Panc1 (cell line): ENCODE data around the gene TBCB. TPM values are rescaled to one million over a fixed set of nuclear protein-coding genes. Genes with fewer than 3 reads are reported as not detected.

ENCODE experiments used
- ATAC-seq: fragments of 200-7000 bp; cut with Tn5 transposase; 2 replicates; pipeline ENCODE4 v1.9.1; 2020; ENCODE audit warnings: mild to moderate bottlenecking, moderate library complexity
- BruUV-seq: library from RNA; stranded (reverse); fragments of 400-500 nt; replicated peaks from 2 replicates; lab custom pipeline; 2021; lab: Mats Ljungman, UMichigan
- CTCF ChIA-PET: fragments of 300-600 bp; sonication (Branson Sonifier 250); formaldehyde crosslinking; loops from one replicate; lab custom pipeline; 2022; ENCODE audit warnings: antibody characterized with exemption; lab: Charles Lee
- POLR2A ChIA-PET: fragments of 300-600 bp; sonication (Branson Sonifier 250); formaldehyde crosslinking; loops from one replicate; lab custom pipeline; 2022; ENCODE audit warnings: antibody characterized with exemption; lab: Charles Lee
- DNase-seq: peaks from one replicate; pipeline ENCODE4 v3.0.0-alpha.2; 2010; ENCODE audit warnings: low read depth, low spot score
- H3K27ac ChIP-seq: 2 replicates; pipeline ENCODE4 v1.5.1; 2011; ENCODE audit warnings: mild to moderate bottlenecking, low read length, inconsistent platforms
- H3K27me3 ChIP-seq: fragments of 200-500 bp; sonication (Bioruptor generic); 2 replicates; pipeline ENCODE4 v1.6.0; 2014; ENCODE audit warnings: low read length, inconsistent platforms; ENCODE audit not compliant: control insufficient read depth, insufficient read depth
- H3K36me3 ChIP-seq: fragments of 200-500 bp; sonication (Bioruptor generic); 2 replicates; pipeline ENCODE4 v1.5.1; 2014; ENCODE audit warnings: inconsistent platforms, mild to moderate bottlenecking, low read length, moderate library complexity; ENCODE audit not compliant: control insufficient read depth, insufficient read depth
- H3K4me1 ChIP-seq: 2 replicates; pipeline ENCODE4 v1.5.1; 2011; ENCODE audit warnings: inconsistent platforms, mild to moderate bottlenecking, low read length, moderate library complexity; ENCODE audit not compliant: control insufficient read depth, insufficient read depth
- H3K4me3 ChIP-seq, 2 experiments: 2 replicates each; pipeline ENCODE4 v1.5.1; 2011 to 2012; ENCODE audit warnings: low read depth in 2 of 2, low read length in 2 of 2, mild to moderate bottlenecking in 2 of 2, inconsistent platforms in 1 of 2, moderate library complexity in 1 of 2
- H3K9me3 ChIP-seq: fragments of 200-500 bp; sonication (Bioruptor generic); 2 replicates; pipeline ENCODE4 v1.5.1; 2014; ENCODE audit warnings: low read depth, mild to moderate bottlenecking, inconsistent platforms, low read length, moderate library complexity; ENCODE audit not compliant: control insufficient read depth, insufficient read depth
- CTCF ChIP-seq: fragments of 450-650 bp; IDR thresholded peaks from 2 replicates; pipeline ENCODE4 v1.5.1; 2017; ENCODE audit warnings: mild to moderate bottlenecking
- POLR2AphosphoS5 ChIP-seq: IDR thresholded peaks from 2 replicates; pipeline ENCODE4 v1.6.1; 2012; ENCODE audit warnings: mild to moderate bottlenecking, low read depth, low read length, moderate library complexity
- SIN3A ChIP-seq: IDR thresholded peaks from 2 replicates; pipeline ENCODE4 v1.6.1; 2012; ENCODE audit warnings: low read depth, mild to moderate bottlenecking, low read length, moderate library complexity, borderline replicate concordance; ENCODE audit not compliant: insufficient read depth
- TCF7L2 ChIP-seq: IDR thresholded peaks from 2 replicates; pipeline ENCODE4 v1.6.1; 2011; ENCODE audit warnings: mild to moderate bottlenecking, low read depth, low read length, inconsistent platforms
- in situ Hi-C: cut with HindIII; loops from 2 replicates; pipeline ENCODE4 v1.10.0; 2016; ENCODE audit warnings: low sequenced_read_pairs, low pct_unique_long_range_greater_than_20kb
- intact Hi-C: fragments of 100-400 bp; cut with micrococcal nuclease; formaldehyde crosslinking; loops from one replicate; pipeline ENCODE4 v1.10.0; 2022; ENCODE audit not compliant: unreplicated experiment
- total RNA-seq: library from RNA; stranded (reverse); gene quantifications from one replicate; pipeline ENCODE4 v1.2.1, GENCODE V29; 2021; ENCODE audit not compliant: unreplicated experiment
- TF ChIP-seq, protein P1 (sequence below), 2 experiments: IDR thresholded peaks; 2 replicates each; pipeline ENCODE4 v1.6.1; 2011 to 2012; ENCODE audit warnings: low read depth in 2 of 2, control low read depth in 1 of 2, low read length in 1 of 2, mild to moderate bottlenecking in 1 of 2, moderate library complexity in 1 of 2; ENCODE audit not compliant: insufficient read depth in 1 of 2

Gene TBCB
- total RNA-seq, 1 experiment from 2014 or later = 496 TPM

DNA sequence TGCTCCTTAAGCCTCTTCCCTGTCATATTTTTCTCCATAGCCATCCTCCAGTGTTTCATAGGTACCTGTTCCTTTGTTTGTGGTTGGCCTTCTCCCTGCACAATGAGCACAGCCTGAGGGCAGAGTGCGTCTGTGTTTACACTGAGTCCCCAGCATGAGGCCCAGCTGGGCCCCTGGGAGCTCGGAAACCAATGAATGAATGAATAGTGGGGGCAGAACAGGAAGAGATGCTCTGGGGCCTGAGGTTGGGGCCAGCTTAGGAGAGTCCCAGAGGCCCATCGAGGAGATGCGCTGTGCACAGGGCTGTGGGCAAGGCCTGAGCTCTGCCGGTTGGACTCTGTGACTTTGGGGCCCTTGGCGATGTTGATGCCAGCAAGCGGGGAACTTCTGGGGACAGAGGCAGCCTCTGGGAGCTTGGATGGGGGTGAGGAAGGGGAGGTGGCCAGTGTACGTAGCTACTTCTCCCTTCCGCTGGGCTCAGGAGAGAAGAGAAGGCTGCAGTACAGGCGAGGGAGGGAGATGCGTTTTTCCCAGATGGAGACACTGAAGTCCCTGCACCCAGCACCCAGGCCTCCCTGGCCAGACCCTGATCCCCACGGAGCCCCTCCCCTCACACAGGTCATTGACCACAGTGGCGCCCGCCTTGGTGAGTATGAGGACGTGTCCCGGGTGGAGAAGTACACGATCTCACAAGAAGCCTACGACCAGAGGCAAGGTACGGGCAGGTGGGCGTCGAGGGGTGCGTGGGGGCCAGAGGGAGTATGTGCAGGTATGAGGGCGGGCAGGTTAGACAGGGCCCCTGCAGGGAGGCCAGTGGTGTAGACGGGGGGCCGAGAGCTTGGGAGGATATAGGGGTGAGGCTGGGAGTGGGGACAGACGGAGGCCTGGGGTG is 5.1 kb downstream of the TBCB start:
- no peaks in the 10 kb centered on the region for H3K9me3 ChIP-seq
- peaks cover 9% of the 10 kb centered on the region for H3K4me1 ChIP-seq
- peaks cover 11% of the 10 kb centered on the region; the same call in 1 of the 2 replicates for H3K36me3 ChIP-seq
- in situ Hi-C loops = no loop called here
- ATAC-seq = no peak
- POLR2A ChIA-PET = no interaction called here
- CTCF ChIA-PET = no interaction called here
- H3K27me3 ChIP-seq = no peaks in the 10 kb centered on the region
- BruUV-seq = no TSS peak
- no peak overlapping the region for H3K27ac ChIP-seq
- no peak for DNase-seq
- no peak overlapping the region for H3K4me3 ChIP-seq
- intact Hi-C loops = no loop called here
- TF ChIP-seq SIN3A (no peak), TCF7L2 (no peak), CTCF (no peak), POLR2AphosphoS5 (no peak)
- TF ChIP-seq, protein P1, sequence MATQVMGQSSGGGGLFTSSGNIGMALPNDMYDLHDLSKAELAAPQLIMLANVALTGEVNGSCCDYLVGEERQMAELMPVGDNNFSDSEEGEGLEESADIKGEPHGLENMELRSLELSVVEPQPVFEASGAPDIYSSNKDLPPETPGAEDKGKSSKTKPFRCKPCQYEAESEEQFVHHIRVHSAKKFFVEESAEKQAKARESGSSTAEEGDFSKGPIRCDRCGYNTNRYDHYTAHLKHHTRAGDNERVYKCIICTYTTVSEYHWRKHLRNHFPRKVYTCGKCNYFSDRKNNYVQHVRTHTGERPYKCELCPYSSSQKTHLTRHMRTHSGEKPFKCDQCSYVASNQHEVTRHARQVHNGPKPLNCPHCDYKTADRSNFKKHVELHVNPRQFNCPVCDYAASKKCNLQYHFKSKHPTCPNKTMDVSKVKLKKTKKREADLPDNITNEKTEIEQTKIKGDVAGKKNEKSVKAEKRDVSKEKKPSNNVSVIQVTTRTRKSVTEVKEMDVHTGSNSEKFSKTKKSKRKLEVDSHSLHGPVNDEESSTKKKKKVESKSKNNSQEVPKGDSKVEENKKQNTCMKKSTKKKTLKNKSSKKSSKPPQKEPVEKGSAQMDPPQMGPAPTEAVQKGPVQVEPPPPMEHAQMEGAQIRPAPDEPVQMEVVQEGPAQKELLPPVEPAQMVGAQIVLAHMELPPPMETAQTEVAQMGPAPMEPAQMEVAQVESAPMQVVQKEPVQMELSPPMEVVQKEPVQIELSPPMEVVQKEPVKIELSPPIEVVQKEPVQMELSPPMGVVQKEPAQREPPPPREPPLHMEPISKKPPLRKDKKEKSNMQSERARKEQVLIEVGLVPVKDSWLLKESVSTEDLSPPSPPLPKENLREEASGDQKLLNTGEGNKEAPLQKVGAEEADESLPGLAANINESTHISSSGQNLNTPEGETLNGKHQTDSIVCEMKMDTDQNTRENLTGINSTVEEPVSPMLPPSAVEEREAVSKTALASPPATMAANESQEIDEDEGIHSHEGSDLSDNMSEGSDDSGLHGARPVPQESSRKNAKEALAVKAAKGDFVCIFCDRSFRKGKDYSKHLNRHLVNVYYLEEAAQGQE (IDR thresholded peaks at IDR 0.05; ENCODE audit: insufficient read depth in 1 of 2, low read depth in 2 of 2, low read length in 1 of 2) = no peak

- TF ChIP-seq, protein P1 (IDR thresholded peaks at IDR 0.05; ENCODE audit: insufficient read depth in 1 of 2, low read depth in 2 of 2, low read length in 1 of 2) = no peak
- no peak for TF ChIP-seq TCF7L2
- TF ChIP-seq POLR2AphosphoS5 = no peak
- no peak for TF ChIP-seq CTCF
- TF ChIP-seq SIN3A = no peak
- Histone ChIP-seq H3K27ac (no peak overlapping the region), H3K9me3 (no peaks in the 10 kb centered on the region), H3K4me3 (no peak overlapping the region), H3K36me3 (peaks cover 16% of the 10 kb centered on the region; the same call in 1 of the 2 replicates), H3K4me1 (peaks cover 9% of the 10 kb centered on the region), H3K27me3 (no peaks in the 10 kb centered on the region)
- in situ Hi-C loops = no loop called here
- no TSS peak for BruUV-seq
- POLR2A ChIA-PET = no interaction called here
- DNase-seq (no peak), ATAC-seq (no peak)
- intact Hi-C loops = no loop called here
- CTCF ChIA-PET = no interaction called here
These were observed 5.7 kb downstream of the TBCB start for GRCh38 chr19:36120984-36121358.
